Common myeloid progenitor, CD34-positive (primary cell): ENCODE measurements around the gene S100A3.

Source experiments
- CTCF ChIA-PET: fragments of 350-600 bp; sonication (Branson Sonifier 250); formaldehyde crosslinking; loops from one replicate; lab custom pipeline; 2021; ENCODE audit warnings: antibody characterized with exemption; lab: Charles Lee
- POLR2A ChIA-PET: fragments of 350-600 bp; sonication (Branson Sonifier 250); formaldehyde crosslinking; loops from one replicate; lab custom pipeline; 2021; ENCODE audit warnings: antibody characterized with exemption; lab: Charles Lee
- DNase-seq, 3 donors: peaks; one replicate each; pipeline versions ENCODE4 v3.0.0 to v3.0.0-alpha.2; 2013
- H3K27ac ChIP-seq, 2 experiments: 1 replicate in 1 of 2; 2 replicates in 1 of 2; pipeline ENCODE4 v1.7.0; 2013; ENCODE audit warnings: inconsistent platforms in 2 of 2, low read length in 2 of 2, mild to moderate bottlenecking in 2 of 2, low read depth in 1 of 2, moderate library complexity in 1 of 2; ENCODE audit not compliant: severe bottlenecking in 2 of 2, insufficient read depth in 1 of 2, poor library complexity in 1 of 2
- H3K27me3 ChIP-seq, 5 experiments: replicated peaks in 2 of 5; 1 replicate in 3 of 5; 2 replicates in 2 of 5; pipeline versions ENCODE4 v1.6.1 to v1.7.0; 2013; ENCODE audit warnings: low read length in 4 of 5, mild to moderate bottlenecking in 2 of 5, moderate library complexity in 2 of 5, inconsistent platforms in 1 of 5; ENCODE audit not compliant: insufficient read depth in 5 of 5, control insufficient read depth in 4 of 5
- H3K36me3 ChIP-seq, 4 experiments: 1 replicate in 2 of 4; 2 replicates in 2 of 4; pipeline versions ENCODE4 v1.6.1 to v1.7.0; 2013; ENCODE audit warnings: low read length in 3 of 4, control low read depth in 1 of 4, mild to moderate bottlenecking in 1 of 4; ENCODE audit not compliant: control insufficient read depth in 4 of 4, insufficient read depth in 4 of 4
- H3K4me1 ChIP-seq, 4 experiments: 1 replicate in 3 of 4; 2 replicates in 1 of 4; pipeline versions ENCODE4 v1.6.1 to v1.7.1; 2013; ENCODE audit warnings: low read length in 3 of 4, mild to moderate bottlenecking in 3 of 4, control low read depth in 1 of 4, inconsistent platforms in 1 of 4, moderate library complexity in 1 of 4; ENCODE audit not compliant: control insufficient read depth in 4 of 4, insufficient read depth in 4 of 4; ENCODE audit errors: control extremely low read depth in 1 of 4
- H3K4me3 ChIP-seq, 7 experiments: 1 replicate in 4 of 7; 2 replicates in 3 of 7; pipeline versions ENCODE4 v1.5.1 to v1.7.0; 2013; ENCODE audit warnings: mild to moderate bottlenecking in 7 of 7, low read length in 6 of 7, moderate library complexity in 6 of 7, inconsistent platforms in 2 of 7, low read depth in 2 of 7, control low read depth in 1 of 7; ENCODE audit not compliant: insufficient read depth in 4 of 7, control insufficient read depth in 1 of 7; ENCODE audit errors: extremely low read depth in 1 of 7
- H3K9me3 ChIP-seq, 5 experiments: 1 replicate in 4 of 5; 2 replicates in 1 of 5; pipeline versions ENCODE4 v1.6.1 to v1.7.1; 2013; ENCODE audit warnings: low read length in 4 of 5, mild to moderate bottlenecking in 2 of 5, inconsistent platforms in 1 of 5, low read depth in 1 of 5, moderate library complexity in 1 of 5; ENCODE audit not compliant: control insufficient read depth in 4 of 5, insufficient read depth in 2 of 5; ENCODE audit errors: control extremely low read depth in 1 of 5
- WGBS: methylation state at CpG from one replicate; pipeline ENCODE4 v1.1.5; 2013; ENCODE audit not compliant: insufficient coverage; 5-methylcytosine and 5-hydroxymethylcytosine counted together

The S100A3 gene

GRCh38 chr1:153515504-153516394, 33.3 kb downstream of the S100A3 start:
- no peak for DNase-seq
- H3K9me3 ChIP-seq: no peaks in the 10 kb centered on the region
- H3K4me3 ChIP-seq: no peak overlapping the region
- WGBS: 42% methylated on average over 6 of the region's 8 CpGs
- no peaks in the 10 kb centered on the region for H3K36me3 ChIP-seq
- H3K4me1 ChIP-seq: peaks cover 0 to 31% (median 20%) of the 10 kb centered on the region in 4 experiments
- no peak overlapping the region for H3K27ac ChIP-seq
- POLR2A ChIA-PET: interaction anchor here (0.9 kb wide), 1 partner anchor 9 kb away, joined by 4 read pairs; no protein-coding TSS in a partner anchor
- H3K27me3 ChIP-seq: no peaks in the 10 kb centered on the region
- CTCF ChIA-PET: interaction anchor here (0.6 to 6.2 kb wide), 13 partner anchors 10 to 163 kb away, joined by 3 to 51 read pairs (median 4); partner anchors contain the start of genes S100A5 and S100A6

DNA sequence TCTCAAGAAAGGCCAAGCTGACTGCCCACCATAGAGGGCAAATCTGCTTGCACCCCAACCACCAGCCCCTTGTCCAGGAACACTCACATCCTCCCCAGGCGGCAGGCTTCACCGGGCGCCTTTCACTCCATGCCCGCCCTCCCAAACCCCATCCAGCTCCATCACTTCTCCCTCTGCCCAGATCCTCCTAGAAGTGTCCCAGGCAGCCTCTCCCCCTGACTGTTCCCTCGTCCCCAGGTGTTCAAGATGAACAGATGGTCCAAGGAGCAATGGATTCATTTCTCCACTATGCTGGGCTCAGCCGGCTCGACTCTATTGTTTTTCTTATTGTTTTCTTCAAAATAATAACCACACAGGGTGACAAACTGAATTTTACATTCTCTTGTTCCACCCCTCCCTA, 35.4 kb downstream of the S100A3 start:
- ChIA-PET POLR2A (no interaction called here), CTCF (interaction anchor here (1.1 to 6.2 kb wide), 6 partner anchors 12 to 101 kb away, joined by 3 to 51 read pairs (median 4); partner anchors contain the start of gene S100A6)
- no peak for DNase-seq
- no peak overlapping the region for H3K4me3 ChIP-seq
- H3K9me3 ChIP-seq: no peaks in the 10 kb centered on the region
- 100% methylated on average over 7 of the region's 7 CpGs for WGBS
- no peak overlapping the region for H3K27ac ChIP-seq
- H3K36me3 ChIP-seq: no peaks in the 10 kb centered on the region
- H3K4me1 ChIP-seq: peaks cover 0 to 26% (median 19%) of the 10 kb centered on the region in 4 experiments
- no peaks in the 10 kb centered on the region for H3K27me3 ChIP-seq

DNA sequence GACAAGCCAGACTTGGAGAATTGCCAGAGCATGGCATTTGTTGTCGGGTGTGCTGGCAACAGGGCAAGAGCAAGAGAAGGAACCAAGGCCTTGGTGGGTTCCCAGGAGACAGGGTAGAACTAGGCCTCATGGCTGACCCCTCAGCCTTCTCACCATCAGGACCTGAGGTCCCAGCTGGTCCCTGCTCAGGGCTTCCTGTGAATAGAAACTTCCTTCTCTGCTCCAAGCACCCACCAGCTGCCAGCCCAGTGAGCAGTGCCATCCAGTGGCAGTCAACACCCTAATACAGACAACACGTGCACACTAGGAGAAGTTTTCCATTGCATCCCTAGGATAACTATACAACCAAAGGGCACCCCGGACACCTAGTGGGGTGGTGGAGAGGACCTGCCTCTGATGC, 36.0 kb downstream of the S100A3 start:
- Histone ChIP-seq H3K27ac (no peak overlapping the region), H3K27me3 (no peaks in the 10 kb centered on the region), H3K4me3 (no peak overlapping the region), H3K9me3 (no peaks in the 10 kb centered on the region), H3K4me1 (peaks cover 0 to 19% (median 15%) of the 10 kb centered on the region in 4 experiments), H3K36me3 (no peaks in the 10 kb centered on the region)
- WGBS: 86% methylated on average over 2 of the region's 3 CpGs
- ChIA-PET POLR2A (no interaction called here), CTCF (interaction anchor here (0.8 to 6.2 kb wide), 5 partner anchors 17 to 102 kb away, joined by 3 to 51 read pairs (median 5); partner anchors contain the start of gene S100A6)
- no peak for DNase-seq

DNA sequence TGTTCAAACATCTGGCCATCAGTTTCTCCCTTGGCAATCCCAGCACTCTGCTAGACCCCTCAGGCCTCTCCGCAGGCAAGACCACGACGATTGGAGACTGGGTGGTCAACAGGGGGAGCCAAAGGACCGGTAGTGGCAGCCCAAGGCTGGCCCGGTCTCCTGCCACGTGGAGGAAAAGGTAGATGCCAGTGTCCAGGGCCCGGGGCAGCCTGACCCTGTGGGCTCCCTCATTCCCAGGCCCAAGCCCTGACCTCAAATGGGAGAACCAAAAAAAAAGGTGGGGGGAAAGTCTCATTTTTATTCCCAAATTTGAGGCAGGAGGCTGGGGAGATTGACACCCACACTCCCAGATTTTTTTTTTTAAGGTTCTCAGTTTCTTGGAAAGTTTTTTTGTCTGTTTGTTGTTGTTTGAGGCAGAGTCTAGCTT, 38.1 kb downstream of the S100A3 start:
- Histone ChIP-seq H3K4me1 (peaks cover 0 to 14% (median 9%) of the 10 kb centered on the region in 4 experiments), H3K4me3 (no peak overlapping the region)
- POLR2A ChIA-PET: no interaction called here

GRCh38 chr1:153509729-153510354, 39.2 kb downstream of the S100A3 start:
- Histone ChIP-seq H3K36me3 (no peaks in the 10 kb centered on the region), H3K4me1 (peaks cover 0 to 5% (median 2%) of the 10 kb centered on the region in 4 experiments), H3K9me3 (no peaks in the 10 kb centered on the region), H3K27ac (no peak overlapping the region), H3K27me3 (no peaks in the 10 kb centered on the region), H3K4me3 (no peak overlapping the region)
- peak; percentile 47 to 67 (median 62) for DNase-seq
- ChIA-PET CTCF (interaction anchor here (0.8 to 6.2 kb wide), 21 partner anchors 8 to 168 kb away, joined by 3 to 69 read pairs (median 4); partner anchors contain the start of genes S100A1, S100A13, S100A14 and S100A2), POLR2A (no interaction called here)
- WGBS: 59% methylated on average over 4 of the region's 4 CpGs

More for the DNA sequence above, 38.1 kb downstream of the S100A3 start:
- CTCF ChIA-PET: interaction anchor here (0.7 to 6.2 kb wide), 31 partner anchors 9 to 169 kb away, joined by 3 to 69 read pairs (median 4); partner anchors contain the start of genes S100A1, S100A13, S100A14 and S100A2
- no peak overlapping the region for H3K27ac ChIP-seq
- H3K36me3 ChIP-seq: no peaks in the 10 kb centered on the region
- peak; percentile 61 to 74 (median 63) for DNase-seq
- no peaks in the 10 kb centered on the region for H3K9me3 ChIP-seq
- WGBS: 0% methylated on average over 7 of the region's 7 CpGs
- no peaks in the 10 kb centered on the region for H3K27me3 ChIP-seq

DNA sequence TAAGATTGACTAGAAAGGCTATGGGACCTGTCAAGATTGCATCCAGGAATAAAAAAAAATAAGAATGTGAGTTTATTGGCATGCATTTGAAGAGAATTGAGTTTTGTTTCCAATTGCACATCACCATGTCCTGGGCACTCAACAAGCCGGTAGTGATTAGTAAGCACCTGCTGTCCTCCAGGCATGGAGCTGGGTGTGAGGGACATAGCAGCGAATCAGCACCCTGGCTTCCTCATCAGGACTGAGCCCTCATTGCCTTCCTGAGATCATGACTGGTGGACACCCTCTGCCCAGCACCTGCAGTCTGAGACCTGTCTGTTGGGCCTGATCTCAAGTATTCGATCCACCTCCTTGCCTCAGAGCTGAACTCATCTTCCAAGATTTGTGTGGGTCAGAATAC, 40.0 kb downstream of the S100A3 start:
- ChIA-PET POLR2A (no interaction called here), CTCF (interaction anchor here (0.9 to 6.2 kb wide), 14 partner anchors 11 to 229 kb away, joined by 3 to 69 read pairs (median 7); partner anchors contain the start of genes S100A1, S100A13, S100A14 and S100A2)
- 100% methylated on average over 2 of the region's 3 CpGs for whole genome bisulfite sequencing

More for the DNA sequence above, 40.0 kb downstream of the S100A3 start:
- no peaks in the 10 kb centered on the region for H3K9me3 ChIP-seq
- no peak overlapping the region for H3K4me3 ChIP-seq
- DNase-seq: no peak
- H3K36me3 ChIP-seq: no peaks in the 10 kb centered on the region
- no peaks in the 10 kb centered on the region for H3K27me3 ChIP-seq
- H3K4me1 ChIP-seq: peaks cover 0 to 5% (median 2%) of the 10 kb centered on the region in 4 experiments
- no peak overlapping the region for H3K27ac ChIP-seq
